Tibial nerve (tissue), 4 donors: ENCODE data around the gene NFAM1. TPM values are rescaled to one million over a fixed set of nuclear protein-coding genes. Genes with fewer than 3 reads are reported as not detected.
A peak's percentile ranks its signal among the peaks of the same experiment; 100 is the strongest.

Experiments used
- DNase-seq, 2 donors: peaks; one replicate each; pipeline ENCODE4 v3.0.0-alpha.2; 2019; ENCODE audit warnings: low spot score in 2 of 2
- H3K27ac ChIP-seq, 4 donors: fragments of 200-600 bp; sonication (generic) in 3 of 4; one replicate each; pipeline ENCODE4 v1.5.1; 2017 to 2019; ENCODE audit warnings: mild to moderate bottlenecking in 1 of 4
- H3K27me3 ChIP-seq, 2 donors: fragments of 200-600 bp; sonication (generic) in 1 of 2; one replicate each; pipeline versions ENCODE4 v1.5.1 to v1.6.0; 2017 to 2019
- H3K36me3 ChIP-seq, 3 donors: fragments of 200-600 bp; sonication (generic); one replicate each; pipeline ENCODE4 v1.5.1; 2018 to 2019
- H3K4me1 ChIP-seq, 4 donors: fragments of 200-600 bp; sonication (generic) in 3 of 4; one replicate each; pipeline ENCODE4 v1.5.1; 2017 to 2019
- H3K4me3 ChIP-seq, 4 donors: fragments of 200-600 bp; sonication (generic) in 3 of 4; one replicate each; pipeline ENCODE4 v1.5.1; 2017 to 2019; ENCODE audit warnings: mild to moderate bottlenecking in 1 of 4, moderate library complexity in 1 of 4
- H3K9me3 ChIP-seq, 4 donors: fragments of 200-600 bp; sonication (generic) in 3 of 4; one replicate each; pipeline ENCODE4 v1.5.1; 2017 to 2019
- EP300 ChIP-seq, 2 donors: sonication (generic); formaldehyde crosslinking; IDR thresholded peaks; one replicate each; pipeline ENCODE4 v1.6.1; 2017; ENCODE audit warnings: antibody characterized with exemption in 2 of 2, mild to moderate bottlenecking in 1 of 2
- POLR2A ChIP-seq, 2 donors: fragments of 450-650 bp; IDR thresholded peaks; one replicate each; pipeline ENCODE4 v1.6.1; 2017; ENCODE audit warnings: antibody characterized with exemption in 2 of 2, mild to moderate bottlenecking in 2 of 2, moderate library complexity in 2 of 2
- WGBS, 2 donors: methylation state at CpG; one replicate each; pipeline ENCODE4 v1.1.5; 2018; 5-methylcytosine and 5-hydroxymethylcytosine counted together
- total RNA-seq, 4 donors: library from RNA; depleted of rRNA; stranded (reverse); fragments of >200 nt; gene quantifications; one replicate each; pipeline ENCODE4 v1.1.0, GENCODE V29; 2016
- TF ChIP-seq, protein P1 (sequence below), 5 experiments: fragments of 200-600 bp in 3 of 5; fragments of 450-650 bp in 2 of 5; sonication (generic) in 3 of 5; IDR thresholded peaks; one replicate each; pipeline ENCODE4 v1.5.1; 2016 to 2019; ENCODE audit warnings: antibody characterized with exemption in 5 of 5, mild to moderate bottlenecking in 3 of 5, moderate library complexity in 2 of 5

The NFAM1 gene
- total RNA-seq, 4 donors from 2014 or later: 1.8 to 2.8 (median 2.2) TPM

DNA sequence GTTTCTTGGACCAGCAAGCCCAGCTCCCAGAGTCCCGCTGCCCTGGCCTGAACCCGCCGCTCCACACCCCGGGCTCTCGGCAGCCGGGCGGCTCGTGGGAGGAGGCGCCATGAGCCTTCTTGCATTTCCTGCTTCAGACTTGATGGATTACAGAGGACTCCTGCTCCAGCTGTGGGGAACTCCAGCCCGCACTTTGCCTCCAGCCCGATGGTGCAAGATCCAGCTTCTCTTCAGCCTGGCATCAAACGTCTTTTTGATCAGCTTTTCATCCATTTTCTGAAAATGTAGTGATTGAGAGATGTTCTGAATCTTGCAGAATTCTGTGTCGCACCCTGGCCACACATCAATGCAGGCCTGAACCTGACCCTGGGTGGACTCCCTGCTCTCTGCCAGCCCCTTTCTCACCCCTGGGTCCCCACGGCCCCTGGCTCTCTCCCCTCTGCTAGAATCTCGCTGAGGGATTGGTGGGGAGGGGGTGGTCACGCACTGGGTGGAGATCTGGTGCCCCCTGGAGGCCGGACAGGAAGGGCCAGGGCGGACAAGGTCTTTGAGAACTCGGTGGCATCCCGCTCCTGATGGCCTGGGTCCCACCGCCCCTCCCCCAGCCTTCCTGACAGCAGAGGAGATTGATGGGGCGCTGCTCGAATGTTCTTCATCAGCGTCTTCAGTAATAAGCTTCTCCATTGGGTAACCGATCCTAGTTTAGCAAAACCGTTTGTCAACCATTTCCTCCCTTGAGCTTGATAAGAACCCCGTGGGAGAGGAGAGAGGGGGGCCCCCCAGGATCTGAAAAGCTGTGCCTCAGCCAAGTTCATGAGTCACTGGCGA lies 12.1 kb upstream of the NFAM1 start:
- peaks cover 0 to 28% (median 19%) of the 10 kb centered on the region in 4 donors for H3K4me1 ChIP-seq
- peak overlapping the region; percentile 41 to 89 (median 80) for H3K27ac ChIP-seq
- H3K36me3 ChIP-seq: no peaks in the 10 kb centered on the region
- no peaks in the 10 kb centered on the region for H3K9me3 ChIP-seq
- peak overlapping the region; percentile 15 to 52 (median 32) for H3K4me3 ChIP-seq
- 0 to 3% methylated on average over 19 of the region's 28 CpGs for WGBS, 2 donors
- no peaks in the 10 kb centered on the region for H3K27me3 ChIP-seq
- TF ChIP-seq, protein P1, sequence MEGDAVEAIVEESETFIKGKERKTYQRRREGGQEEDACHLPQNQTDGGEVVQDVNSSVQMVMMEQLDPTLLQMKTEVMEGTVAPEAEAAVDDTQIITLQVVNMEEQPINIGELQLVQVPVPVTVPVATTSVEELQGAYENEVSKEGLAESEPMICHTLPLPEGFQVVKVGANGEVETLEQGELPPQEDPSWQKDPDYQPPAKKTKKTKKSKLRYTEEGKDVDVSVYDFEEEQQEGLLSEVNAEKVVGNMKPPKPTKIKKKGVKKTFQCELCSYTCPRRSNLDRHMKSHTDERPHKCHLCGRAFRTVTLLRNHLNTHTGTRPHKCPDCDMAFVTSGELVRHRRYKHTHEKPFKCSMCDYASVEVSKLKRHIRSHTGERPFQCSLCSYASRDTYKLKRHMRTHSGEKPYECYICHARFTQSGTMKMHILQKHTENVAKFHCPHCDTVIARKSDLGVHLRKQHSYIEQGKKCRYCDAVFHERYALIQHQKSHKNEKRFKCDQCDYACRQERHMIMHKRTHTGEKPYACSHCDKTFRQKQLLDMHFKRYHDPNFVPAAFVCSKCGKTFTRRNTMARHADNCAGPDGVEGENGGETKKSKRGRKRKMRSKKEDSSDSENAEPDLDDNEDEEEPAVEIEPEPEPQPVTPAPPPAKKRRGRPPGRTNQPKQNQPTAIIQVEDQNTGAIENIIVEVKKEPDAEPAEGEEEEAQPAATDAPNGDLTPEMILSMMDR (IDR thresholded peaks at IDR 0.05): peak; percentile 55 to 74 (median 66)
- TF ChIP-seq POLR2A (IDR thresholded peaks at IDR 0.05) (peak; percentile 14 to 43), EP300 (IDR thresholded peaks at IDR 0.05) (peak in 1 of 2 donors; percentile 16)
- peak; percentile 66 to 88 for DNase-seq

DNA sequence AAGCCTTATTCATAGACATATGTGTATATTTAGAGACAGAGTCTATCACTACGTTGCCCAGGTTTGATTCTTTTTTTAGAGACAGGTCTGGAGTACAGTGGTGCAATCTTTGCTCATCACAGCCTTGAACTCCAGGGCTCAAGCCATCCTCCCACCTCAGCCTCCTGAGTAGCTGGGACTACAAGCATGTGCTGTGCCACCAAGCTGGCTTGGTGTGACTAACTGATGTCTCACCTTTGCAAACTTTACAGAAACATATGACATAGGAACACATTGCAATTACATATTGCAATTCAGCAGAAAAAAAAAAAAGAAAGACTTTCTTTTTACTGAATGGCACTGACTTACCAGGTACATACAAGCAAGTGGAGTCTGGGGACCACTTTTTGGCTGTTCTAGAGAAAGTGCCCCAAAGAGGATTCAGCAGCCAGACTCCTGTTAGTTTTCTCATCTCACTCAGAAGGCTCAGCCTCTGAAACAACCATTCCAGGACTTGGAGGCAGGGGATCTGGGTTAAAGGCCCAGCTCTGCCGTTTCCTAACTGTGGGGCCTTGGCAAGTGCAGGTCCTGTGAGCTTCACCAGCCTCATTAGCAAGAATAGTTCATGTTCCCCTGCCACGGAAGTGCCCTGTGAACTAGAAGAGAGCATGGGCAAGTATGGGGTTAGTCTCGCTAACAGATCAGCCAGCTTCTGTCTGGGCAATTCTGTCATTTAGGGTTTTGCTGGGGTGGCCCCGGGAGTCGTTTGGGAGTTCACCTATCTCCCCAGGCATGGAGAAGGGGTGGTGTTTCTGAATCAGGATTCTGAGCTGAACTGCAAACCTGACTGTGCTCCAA lies 11.3 kb upstream of the NFAM1 start:
- peaks cover 0 to 28% (median 19%) of the 10 kb centered on the region in 4 donors for H3K4me1 ChIP-seq
- no peaks in the 10 kb centered on the region for H3K9me3 ChIP-seq
- TF ChIP-seq, protein P1 (IDR thresholded peaks at IDR 0.05): no peak
- no peak for TF ChIP-seq POLR2A (IDR thresholded peaks at IDR 0.05)
- no peak for TF ChIP-seq EP300 (IDR thresholded peaks at IDR 0.05)
- H3K4me3 ChIP-seq: peak overlapping the region in 2 of 4 donors; percentile 48 to 52
- WGBS, 2 donors: 19 to 31% methylated on average over 5 to 6 of the region's 6 CpGs
- H3K27me3 ChIP-seq: no peaks in the 10 kb centered on the region
- H3K36me3 ChIP-seq: no peaks in the 10 kb centered on the region
- DNase-seq: no peak
- peak overlapping the region in 3 of 4 donors; percentile 71 to 89 (median 88) for H3K27ac ChIP-seq

DNA sequence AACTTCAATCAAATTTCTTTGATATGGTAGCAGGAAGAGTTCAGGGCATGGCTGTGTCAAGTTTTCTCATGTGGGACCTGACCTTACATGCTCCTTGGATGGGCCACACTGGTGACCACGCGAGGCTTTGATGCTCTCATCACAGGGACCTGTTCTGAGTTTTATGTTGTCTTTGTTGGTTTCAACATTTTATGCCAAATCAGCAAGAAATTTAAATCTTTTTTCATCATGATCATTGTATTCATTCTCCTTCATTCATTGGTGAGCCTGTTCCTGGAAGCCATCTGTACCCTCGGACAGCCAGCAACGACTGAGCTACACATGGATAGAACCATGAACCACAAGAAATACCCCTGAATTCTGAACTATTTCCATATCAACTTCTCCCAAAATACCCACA lies 10.5 kb upstream of the NFAM1 start:
- TF ChIP-seq POLR2A (IDR thresholded peaks at IDR 0.05) (no peak), EP300 (IDR thresholded peaks at IDR 0.05) (no peak)
- TF ChIP-seq, protein P1 (IDR thresholded peaks at IDR 0.05): no peak
- H3K4me1 ChIP-seq: peaks cover 0 to 33% (median 21%) of the 10 kb centered on the region in 4 donors
- no peaks in the 10 kb centered on the region for H3K9me3 ChIP-seq
- DNase-seq: no peak
- H3K4me3 ChIP-seq: no peak overlapping the region
- H3K27ac ChIP-seq: no peak overlapping the region
- 66 to 67% methylated on average over 4 of the region's 4 CpGs for WGBS, 2 donors
- H3K36me3 ChIP-seq: no peaks in the 10 kb centered on the region
- no peaks in the 10 kb centered on the region for H3K27me3 ChIP-seq

DNA sequence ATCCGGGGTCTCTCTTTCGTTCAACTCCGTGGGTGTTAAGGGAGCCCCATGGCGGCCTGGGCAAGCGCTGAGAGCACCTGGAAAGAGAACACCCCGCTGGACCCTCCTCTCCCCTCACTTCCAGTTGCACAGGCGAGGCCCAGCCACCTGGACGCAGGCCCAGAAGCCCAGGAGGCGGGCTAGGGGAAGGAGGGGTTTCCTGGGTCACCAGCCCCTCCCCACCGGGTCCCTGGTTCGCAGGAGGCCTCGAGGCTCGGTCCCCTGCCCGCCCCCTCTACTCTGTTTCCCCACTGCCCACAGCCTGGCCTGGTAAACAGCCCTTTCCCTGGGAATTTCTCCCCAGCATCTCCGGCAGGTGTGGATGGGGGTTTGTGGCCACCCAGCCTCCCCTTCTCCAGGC lies 8.5 kb upstream of the NFAM1 start:
- Histone ChIP-seq H3K27me3 (no peaks in the 10 kb centered on the region), H3K4me1 (peaks cover 0 to 43% (median 25%) of the 10 kb centered on the region in 4 donors), H3K27ac (no peak overlapping the region), H3K4me3 (no peak overlapping the region), H3K36me3 (no peaks in the 10 kb centered on the region), H3K9me3 (no peaks in the 10 kb centered on the region)
- no peak for DNase-seq
- no peak for TF ChIP-seq EP300 (IDR thresholded peaks at IDR 0.05)
- no peak for TF ChIP-seq POLR2A (IDR thresholded peaks at IDR 0.05)
- TF ChIP-seq, protein P1 (IDR thresholded peaks at IDR 0.05): no peak
- 71 to 73% methylated on average over 14 to 15 of the region's 15 CpGs for WGBS, 2 donors
